Right lobe of liver (tissue), 6 donors: ENCODE results near the gene ADCY5. TPM values are rescaled to one million over a fixed set of nuclear protein-coding genes. Genes with fewer than 3 reads are reported as not detected.

ENCODE experiments used
- ATAC-seq, 4 donors: fragments of 200-7000 bp; cut with Tn5 transposase; one replicate each; pipeline ENCODE4 v1.9.1; 2020; ENCODE audit warnings: mild to moderate bottlenecking in 4 of 4, moderate library complexity in 4 of 4
- DNase-seq, 3 donors: peaks; one replicate each; pipeline ENCODE4 v3.0.0-alpha.2; 2020
- H3K27ac ChIP-seq, 3 donors: fragments of 200-600 bp; one replicate each; pipeline ENCODE4 v1.8.0; 2022
- H3K27me3 ChIP-seq, 2 donors: fragments of 200-600 bp; one replicate each; pipeline ENCODE4 v1.8.0; 2022
- H3K36me3 ChIP-seq, 4 donors: fragments of 200-600 bp; sonication (generic) in 1 of 4; one replicate each; pipeline versions ENCODE4 v1.5.1 to v1.8.0; 2017 to 2022; ENCODE audit warnings: control low read depth in 1 of 4
- H3K4me1 ChIP-seq, 4 donors: fragments of 200-600 bp; sonication (generic) in 1 of 4; one replicate each; pipeline versions ENCODE4 v1.5.1 to v1.8.0; 2017 to 2022; ENCODE audit warnings: control low read depth in 1 of 4
- H3K4me3 ChIP-seq, 3 donors: fragments of 200-600 bp; one replicate each; pipeline ENCODE4 v1.8.0; 2022
- H3K9me3 ChIP-seq, 4 donors: fragments of 200-600 bp; sonication (generic) in 1 of 4; one replicate each; pipeline versions ENCODE4 v1.5.1 to v1.8.0; 2017 to 2022; ENCODE audit warnings: control low read depth in 1 of 4
- POLR2A ChIP-seq: fragments of 450-650 bp; IDR thresholded peaks from one replicate; pipeline ENCODE4 v1.6.1; 2017; ENCODE audit warnings: antibody characterized with exemption, mild to moderate bottlenecking
- WGBS: methylation state at CpG from one replicate; pipeline ENCODE4 v1.1.6; 2018; ENCODE audit warnings: low coverage, low lambda C conversion rate; ENCODE audit not compliant: insufficient coverage; ENCODE audit errors: missing lambda C conversion rate; 5-methylcytosine and 5-hydroxymethylcytosine counted together
- intact Hi-C, 2 donors: fragments of 100-400 bp; cut with DNase I; formaldehyde crosslinking; loops; one replicate each; pipeline versions ENCODE4 v1.11.2 to v1.14.1; 2022
- total RNA-seq, 6 experiments: library from RNA; depleted of rRNA in 2 of 6; stranded (reverse); fragments of >200 nt in 2 of 6; fragmentation: NEBNext Ultra II Directional in 3 of 6; extraction: Animal tissue kit (Norgen Biotek cat#: 25700) in 3 of 6; gene quantifications; one replicate each; pipeline versions ENCODE4 v1.1.0 to v1.2.4, GENCODE V29; 2016 to 2023
- TF ChIP-seq, protein P1 (sequence below), 4 donors: fragments of 200-600 bp in 3 of 4; fragments of 450-650 bp in 1 of 4; IDR thresholded peaks; one replicate each; pipeline versions ENCODE4 v1.5.1 to v1.8.0; 2016 to 2022; ENCODE audit warnings: antibody characterized with exemption in 4 of 4, mild to moderate bottlenecking in 2 of 4
- donor health status: DM: no; HTN: yes; CAD: no.
- donor health status: DM: no; HTN: no; CAD: no.
- donor health status: DM: no; HTN: no; CAD: no.
- donor health status: DM: no; HTN: yes; CAD: no.
- donor health status: DM: no; HTN: yes; CAD: no.

ADCY5 gene
- total RNA-seq, 6 experiments from 2014 or later, result 1.9 to 3.7 (median 2.7) TPM

DNA sequence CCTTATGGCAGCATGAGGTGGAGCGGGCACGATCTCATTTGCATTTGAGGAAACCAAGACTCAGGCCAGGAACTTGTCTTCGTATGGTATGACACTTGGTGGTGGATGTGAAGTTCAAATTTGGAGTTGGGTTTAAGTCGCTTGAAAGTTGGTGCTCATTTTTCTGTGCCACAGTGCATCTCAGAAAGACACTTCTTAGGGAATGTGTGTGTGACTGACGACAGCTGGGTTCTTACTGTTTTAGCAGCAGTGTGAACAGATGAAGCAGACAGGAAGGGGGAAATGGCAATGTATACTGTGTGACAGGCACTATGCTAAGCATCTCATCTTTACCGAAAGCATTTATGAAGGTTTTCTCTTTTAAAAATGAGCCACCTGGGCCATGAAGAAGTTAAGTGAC lies 171.8 kb downstream of the ADCY5 start:
- H3K27ac ChIP-seq, result no peak overlapping the region
- ATAC-seq (no peak), DNase-seq (no peak)
- 91% methylated on average over 5 of the region's 6 CpGs for WGBS
- TF ChIP-seq POLR2A, result no peak
- TF ChIP-seq, protein P1, sequence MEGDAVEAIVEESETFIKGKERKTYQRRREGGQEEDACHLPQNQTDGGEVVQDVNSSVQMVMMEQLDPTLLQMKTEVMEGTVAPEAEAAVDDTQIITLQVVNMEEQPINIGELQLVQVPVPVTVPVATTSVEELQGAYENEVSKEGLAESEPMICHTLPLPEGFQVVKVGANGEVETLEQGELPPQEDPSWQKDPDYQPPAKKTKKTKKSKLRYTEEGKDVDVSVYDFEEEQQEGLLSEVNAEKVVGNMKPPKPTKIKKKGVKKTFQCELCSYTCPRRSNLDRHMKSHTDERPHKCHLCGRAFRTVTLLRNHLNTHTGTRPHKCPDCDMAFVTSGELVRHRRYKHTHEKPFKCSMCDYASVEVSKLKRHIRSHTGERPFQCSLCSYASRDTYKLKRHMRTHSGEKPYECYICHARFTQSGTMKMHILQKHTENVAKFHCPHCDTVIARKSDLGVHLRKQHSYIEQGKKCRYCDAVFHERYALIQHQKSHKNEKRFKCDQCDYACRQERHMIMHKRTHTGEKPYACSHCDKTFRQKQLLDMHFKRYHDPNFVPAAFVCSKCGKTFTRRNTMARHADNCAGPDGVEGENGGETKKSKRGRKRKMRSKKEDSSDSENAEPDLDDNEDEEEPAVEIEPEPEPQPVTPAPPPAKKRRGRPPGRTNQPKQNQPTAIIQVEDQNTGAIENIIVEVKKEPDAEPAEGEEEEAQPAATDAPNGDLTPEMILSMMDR (IDR thresholded peaks at IDR 0.05), result no peak
- intact Hi-C loops, result no loop called here
- no peaks in the 10 kb centered on the region for H3K36me3 ChIP-seq
- H3K4me3 ChIP-seq, result no peak overlapping the region
- H3K9me3 ChIP-seq, result no peaks in the 10 kb centered on the region
- peaks cover 0 to 3% (median 0%) of the 10 kb centered on the region in 4 donors for H3K4me1 ChIP-seq
- no peaks in the 10 kb centered on the region for H3K27me3 ChIP-seq

DNA sequence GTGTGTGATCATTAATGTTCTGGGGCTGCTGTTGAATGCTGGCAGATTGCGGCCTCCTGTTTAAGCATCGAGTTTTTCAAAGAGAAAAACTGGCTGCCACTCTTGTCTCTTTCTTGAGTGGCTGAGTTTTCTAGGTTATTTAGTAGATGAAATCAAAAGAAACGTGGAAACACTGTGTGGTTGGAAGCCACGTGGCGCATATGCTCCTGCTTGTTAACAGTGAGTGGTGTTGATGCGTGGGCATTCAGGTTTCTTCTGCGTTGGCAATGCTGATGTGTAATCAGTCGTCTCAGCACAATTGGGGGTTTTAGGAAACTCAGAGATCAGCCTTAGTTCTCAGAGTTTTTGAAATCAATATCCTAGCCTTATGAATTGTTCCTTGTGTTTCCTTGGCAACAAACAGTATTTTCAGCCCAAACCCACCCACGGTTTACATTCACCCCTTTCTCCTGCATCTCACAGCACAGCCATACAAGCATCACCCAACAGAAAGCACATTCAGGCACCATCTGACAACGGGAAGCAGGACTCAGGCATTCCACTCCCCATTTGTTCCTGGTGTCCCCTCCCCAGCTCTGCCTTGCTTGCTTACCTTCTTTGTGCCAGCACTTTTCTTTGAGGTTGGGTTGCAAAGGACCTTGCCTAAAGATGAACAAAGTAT lies 172.4 kb downstream of the ADCY5 start:
- no peaks in the 10 kb centered on the region for H3K27me3 ChIP-seq
- H3K36me3 ChIP-seq, result no peaks in the 10 kb centered on the region
- no peak overlapping the region for H3K27ac ChIP-seq
- H3K9me3 ChIP-seq, result no peaks in the 10 kb centered on the region
- no peak overlapping the region for H3K4me3 ChIP-seq
- 85% methylated on average over 9 of the region's 10 CpGs for WGBS
- no peak for DNase-seq
- no peak for ATAC-seq
- TF ChIP-seq, protein P1 (IDR thresholded peaks at IDR 0.05), result no peak
- TF ChIP-seq POLR2A, result no peak
- intact Hi-C loops, result no loop called here
- H3K4me1 ChIP-seq, result peaks cover 0 to 3% (median 0%) of the 10 kb centered on the region in 4 donors

DNA sequence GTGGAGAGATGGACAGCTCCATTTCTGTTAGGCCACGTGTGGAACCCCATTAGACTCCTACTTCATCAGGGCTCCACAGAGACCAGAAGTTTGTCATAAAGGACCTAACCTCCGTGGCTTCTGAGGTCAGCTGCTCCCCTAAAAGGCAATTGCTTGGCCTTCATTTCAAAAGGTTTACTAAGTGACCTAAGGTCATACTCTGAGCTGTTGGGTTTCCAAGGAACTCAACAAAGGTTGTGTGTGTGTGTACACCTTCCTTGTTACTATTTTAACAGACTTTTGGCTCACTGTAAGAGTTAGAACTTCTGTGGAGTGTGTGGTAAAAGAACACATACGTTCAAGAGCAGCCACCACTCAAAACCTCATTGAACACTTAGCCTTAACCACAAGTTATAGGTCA lies 173.2 kb downstream of the ADCY5 start:
- no peak for TF ChIP-seq POLR2A
- TF ChIP-seq, protein P1 (IDR thresholded peaks at IDR 0.05), result no peak
- Histone ChIP-seq H3K27me3 (no peaks in the 10 kb centered on the region), H3K4me1 (peaks cover 0 to 3% (median 0%) of the 10 kb centered on the region in 4 donors), H3K9me3 (no peaks in the 10 kb centered on the region), H3K27ac (no peak overlapping the region), H3K4me3 (no peak overlapping the region), H3K36me3 (no peaks in the 10 kb centered on the region)
- intact Hi-C loops, result no loop called here
- ATAC-seq, result no peak
- no peak for DNase-seq
- 71% methylated on average over 3 of the region's 3 CpGs for WGBS

DNA sequence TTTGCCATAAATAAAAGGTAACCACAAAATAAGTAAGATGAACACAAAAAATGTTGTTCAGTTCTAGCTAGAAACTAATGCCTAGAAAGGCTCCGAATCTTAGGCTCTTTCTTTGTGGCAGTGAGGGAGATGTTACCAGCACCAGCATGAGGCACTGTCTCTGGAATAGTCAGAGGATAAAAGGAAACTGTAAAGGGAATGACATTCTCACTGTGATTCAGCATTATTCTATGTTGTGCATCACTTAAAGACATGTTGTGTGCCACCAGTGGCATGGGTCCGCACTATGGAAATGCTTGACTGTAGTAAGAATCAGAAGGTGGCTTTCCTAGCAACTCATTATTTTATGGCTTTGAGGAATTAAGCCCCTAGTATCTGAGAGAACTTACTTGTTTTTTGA lies 176.3 kb downstream of the ADCY5 start:
- ATAC-seq (no peak), DNase-seq (no peak)
- WGBS, result 100% methylated on average over 2 of the region's 2 CpGs
- Histone ChIP-seq H3K4me1 (peaks cover 0 to 3% (median 0%) of the 10 kb centered on the region in 4 donors), H3K27me3 (no peaks in the 10 kb centered on the region), H3K9me3 (no peaks in the 10 kb centered on the region), H3K4me3 (no peak overlapping the region), H3K27ac (no peak overlapping the region), H3K36me3 (no peaks in the 10 kb centered on the region)
- no peak for TF ChIP-seq POLR2A
- TF ChIP-seq, protein P1 (IDR thresholded peaks at IDR 0.05), result no peak
- intact Hi-C loops, result no loop called here
